ENCODE results near the gene PHF21A. TPM values are rescaled to one million over a fixed set of nuclear protein-coding genes. Genes with fewer than 3 reads are reported as not detected.

Gene PHF21A
- total RNA-seq, 2 experiments from 2014 or later = 59.5 to 66.2 TPM

- Mint-ChIP-seq H3K27ac (no peak overlapping the region), H3K4me3 (no peak overlapping the region), H3K36me3 (ENCODE audit: low read depth) (peaks cover 8% of the 10 kb centered on the region), H3K4me1 (ENCODE audit: low read depth) (peaks cover 12% of the 10 kb centered on the region), H3K27me3 (no peaks in the 10 kb centered on the region), H3K9me3 (no peaks in the 10 kb centered on the region)
- Histone ChIP-seq H3K36me3 (ENCODE audit: insufficient read depth, low read length) (peaks cover 5% of the 10 kb centered on the region), H3K9me3 (ENCODE audit: control insufficient read depth in 1 of 2, insufficient read depth in 1 of 2, low read length in 2 of 2) (no peaks in the 10 kb centered on the region), H3K4me1 (ENCODE audit: insufficient read depth, low read length) (no peaks in the 10 kb centered on the region), H3K27ac (ENCODE audit: low read depth in 1 of 2, low read length in 2 of 2) (no peak overlapping the region), H3K4me3 (ENCODE audit: low read length) (no peak overlapping the region), H3K27me3 (ENCODE audit: control insufficient read depth in 1 of 2, insufficient read depth in 2 of 2, low read length in 2 of 2) (no peaks in the 10 kb centered on the region)
- TF ChIP-seq, protein P1, sequence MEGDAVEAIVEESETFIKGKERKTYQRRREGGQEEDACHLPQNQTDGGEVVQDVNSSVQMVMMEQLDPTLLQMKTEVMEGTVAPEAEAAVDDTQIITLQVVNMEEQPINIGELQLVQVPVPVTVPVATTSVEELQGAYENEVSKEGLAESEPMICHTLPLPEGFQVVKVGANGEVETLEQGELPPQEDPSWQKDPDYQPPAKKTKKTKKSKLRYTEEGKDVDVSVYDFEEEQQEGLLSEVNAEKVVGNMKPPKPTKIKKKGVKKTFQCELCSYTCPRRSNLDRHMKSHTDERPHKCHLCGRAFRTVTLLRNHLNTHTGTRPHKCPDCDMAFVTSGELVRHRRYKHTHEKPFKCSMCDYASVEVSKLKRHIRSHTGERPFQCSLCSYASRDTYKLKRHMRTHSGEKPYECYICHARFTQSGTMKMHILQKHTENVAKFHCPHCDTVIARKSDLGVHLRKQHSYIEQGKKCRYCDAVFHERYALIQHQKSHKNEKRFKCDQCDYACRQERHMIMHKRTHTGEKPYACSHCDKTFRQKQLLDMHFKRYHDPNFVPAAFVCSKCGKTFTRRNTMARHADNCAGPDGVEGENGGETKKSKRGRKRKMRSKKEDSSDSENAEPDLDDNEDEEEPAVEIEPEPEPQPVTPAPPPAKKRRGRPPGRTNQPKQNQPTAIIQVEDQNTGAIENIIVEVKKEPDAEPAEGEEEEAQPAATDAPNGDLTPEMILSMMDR (IDR thresholded peaks at IDR 0.05) = no peak
- ChIA-PET CTCF (no interaction called here), POLR2A (no interaction called here)
- no peak for ATAC-seq (ENCODE audit: poor library complexity)
- DNase-seq = no peak
- intact Hi-C loops (cut with DNase I, micrococcal nuclease) = no loop called here
Measured at GRCh38 chr11:46036009-46036408, 85.2 kb downstream of the PHF21A start.

- Mint-ChIP-seq H3K36me3 (ENCODE audit: low read depth) (peaks cover 8% of the 10 kb centered on the region), H3K4me3 (no peak overlapping the region), H3K27me3 (no peaks in the 10 kb centered on the region), H3K4me1 (ENCODE audit: low read depth) (no peaks in the 10 kb centered on the region), H3K9me3 (no peaks in the 10 kb centered on the region), H3K27ac (no peak overlapping the region)
- ChIA-PET CTCF (no interaction called here), POLR2A (no interaction called here)
- TF ChIP-seq, protein P1 (IDR thresholded peaks at IDR 0.05) = no peak
- DNase-seq (no peak), ATAC-seq (ENCODE audit: poor library complexity) (no peak)
- no peaks in the 10 kb centered on the region for H3K9me3 ChIP-seq (ENCODE audit: control insufficient read depth in 1 of 2, insufficient read depth in 1 of 2, low read length in 2 of 2)
- no peak overlapping the region for H3K4me3 ChIP-seq (ENCODE audit: low read length)
- intact Hi-C loops (cut with DNase I, micrococcal nuclease) = no loop called here
- no peaks in the 10 kb centered on the region for H3K27me3 ChIP-seq (ENCODE audit: control insufficient read depth in 1 of 2, insufficient read depth in 2 of 2, low read length in 2 of 2)
- no peak overlapping the region for H3K27ac ChIP-seq (ENCODE audit: low read depth in 1 of 2, low read length in 2 of 2)
- H3K36me3 ChIP-seq (ENCODE audit: insufficient read depth, low read length) = peaks cover 5% of the 10 kb centered on the region
- H3K4me1 ChIP-seq (ENCODE audit: insufficient read depth, low read length) = no peaks in the 10 kb centered on the region
Measured at GRCh38 chr11:46034041-46034440, 87.2 kb downstream of the PHF21A start.

DNA sequence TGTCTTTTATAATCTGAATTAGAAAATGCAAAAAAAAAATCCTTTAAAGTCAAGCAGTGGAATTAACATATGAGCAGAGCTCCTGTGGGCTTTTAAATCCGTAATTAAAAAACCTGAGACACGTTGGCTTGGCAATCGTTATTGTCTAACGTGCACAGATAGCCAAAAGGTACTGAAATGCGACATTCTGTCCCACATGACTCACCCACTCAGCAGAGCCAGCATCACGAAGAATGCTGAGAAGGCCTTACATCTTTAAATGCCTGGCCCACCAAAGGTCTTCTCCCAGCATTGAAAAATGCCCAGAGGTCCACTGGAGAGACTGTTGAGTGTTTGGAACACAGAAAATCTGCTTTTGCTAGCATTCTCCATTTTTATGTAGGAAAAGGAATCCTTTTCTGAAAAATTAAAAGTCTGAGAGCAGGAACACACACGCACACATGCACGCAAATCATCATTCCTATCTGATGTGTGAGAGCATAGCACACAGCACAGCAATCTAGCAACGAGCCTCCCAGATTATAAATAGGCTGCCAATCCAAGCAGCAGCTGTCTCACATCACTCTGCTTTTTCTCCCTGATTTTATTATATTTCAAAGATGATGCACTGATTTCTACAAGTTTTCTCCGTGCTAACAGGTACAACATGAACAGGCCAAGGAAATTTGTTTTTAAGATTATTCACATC is 94.5 kb downstream of the PHF21A start:
- ATAC-seq (ENCODE audit: poor library complexity) (no peak), DNase-seq (no peak)
- peaks cover 2% of the 10 kb centered on the region for H3K36me3 Mint-ChIP-seq (ENCODE audit: low read depth)
- H3K27me3 Mint-ChIP-seq = no peaks in the 10 kb centered on the region
- no peak overlapping the region for H3K4me3 Mint-ChIP-seq
- TF ChIP-seq, protein P1 (IDR thresholded peaks at IDR 0.05) = no peak
- no peaks in the 10 kb centered on the region for H3K4me1 Mint-ChIP-seq (ENCODE audit: low read depth)
- Histone ChIP-seq H3K4me1 (ENCODE audit: insufficient read depth, low read length) (no peaks in the 10 kb centered on the region), H3K36me3 (ENCODE audit: insufficient read depth, low read length) (no peaks in the 10 kb centered on the region), H3K9me3 (ENCODE audit: control insufficient read depth in 1 of 2, insufficient read depth in 1 of 2, low read length in 2 of 2) (no peaks in the 10 kb centered on the region), H3K27ac (ENCODE audit: low read depth in 1 of 2, low read length in 2 of 2) (no peak overlapping the region), H3K4me3 (ENCODE audit: low read length) (no peak overlapping the region), H3K27me3 (ENCODE audit: control insufficient read depth in 1 of 2, insufficient read depth in 2 of 2, low read length in 2 of 2) (no peaks in the 10 kb centered on the region)
- no peak overlapping the region for H3K27ac Mint-ChIP-seq
- CTCF ChIA-PET = interaction anchor here (1.8 kb wide), 1 partner anchor 20 kb away, joined by 4 read pairs; no protein-coding TSS in a partner anchor
- H3K9me3 Mint-ChIP-seq = no peaks in the 10 kb centered on the region
- intact Hi-C loops (cut with DNase I, micrococcal nuclease) = no loop called here
- POLR2A ChIA-PET = no interaction called here

Data from CD4-positive, alpha-beta T cell (primary cell).